DMS153 (cell line): Measurements from ENCODE around the gene NOCT.
"Not testable (repeated sequence)": the region's sequence is repeated elsewhere in the genome, so short reads cannot be mapped to it uniquely, and the experiment has no call there.

Source experiments
- DNase-seq: peaks from one replicate; lab custom pipeline; 2025; lab: John Stamatoyannopoulos, UW

Gene NOCT

GRCh38 chr4:139011225-139011950, 4.2 kb upstream of the NOCT start:
- no peak for DNase-seq

- no peak for DNase-seq
Measured at GRCh38 chr4:139014371-139015268, 961 bp upstream of the NOCT start.

- no peak for DNase-seq
Measured at GRCh38 chr4:139015948-139016471, 429 bp downstream of the NOCT start.

- no peak for DNase-seq
Measured at GRCh38 chr4:139017861-139018260, 2.3 kb downstream of the NOCT start.

GRCh38 chr4:139018501-139018900, 2.9 kb downstream of the NOCT start:
- DNase-seq = peak; percentile 59

- no peak for DNase-seq
Measured at GRCh38 chr4:139018971-139019758, 3.6 kb downstream of the NOCT start.

- DNase-seq = no peak
Measured at GRCh38 chr4:139020384-139020783, 4.8 kb downstream of the NOCT start.

- not testable (repeated sequence) for DNase-seq
Measured at GRCh38 chr4:139021071-139021470, 5.5 kb downstream of the NOCT start.

- no peak for DNase-seq
Measured at GRCh38 chr4:139022835-139023234, 7.3 kb downstream of the NOCT start.

GRCh38 chr4:139024686-139025085, 9.1 kb downstream of the NOCT start:
- no peak for DNase-seq

- no peak for DNase-seq
Measured at GRCh38 chr4:139025841-139026240, 10.3 kb downstream of the NOCT start.

- no peak for DNase-seq
Measured at GRCh38 chr4:139027776-139028175, 12.2 kb downstream of the NOCT start.

- no peak for DNase-seq
Measured at GRCh38 chr4:139028191-139028661, 12.6 kb downstream of the NOCT start.

- not testable (repeated sequence) for DNase-seq
Measured at GRCh38 chr4:139029866-139030363, 14.3 kb downstream of the NOCT start.

- peak; percentile 55 for DNase-seq
Measured at GRCh38 chr4:139030614-139031235, 15.1 kb downstream of the NOCT start.

GRCh38 chr4:139035650-139036049, 20.1 kb downstream of the NOCT start:
- DNase-seq = no peak

GRCh38 chr4:139036885-139037284, 21.3 kb downstream of the NOCT start:
- DNase-seq = no peak

GRCh38 chr4:139038874-139039443, 23.4 kb downstream of the NOCT start:
- no peak for DNase-seq

- DNase-seq = no peak
Measured at GRCh38 chr4:139042981-139043460, 27.4 kb downstream of the NOCT start.

GRCh38 chr4:139044291-139044690, 28.7 kb downstream of the NOCT start:
- no peak for DNase-seq

- DNase-seq = no peak
Measured at GRCh38 chr4:139048026-139048425, 32.4 kb downstream of the NOCT start.
